Amniotic epithelial cell (primary cell): ENCODE results near the gene IGF2R.
"Not testable (repeated sequence)": the region's sequence is repeated elsewhere in the genome, so short reads cannot be mapped to it uniquely, and the experiment has no call there.

Experiments
- DNase-seq: peaks from one replicate; pipeline ENCODE4 v3.0.0-alpha.2; 2010; ENCODE audit warnings: low read depth

Gene IGF2R

GRCh38 chr6:159953091-159953601 lies 15.7 kb upstream of the IGF2R start:
- DNase-seq = peak; percentile 94

GRCh38 chr6:159955945-159956361 lies 12.9 kb upstream of the IGF2R start:
- DNase-seq = no peak

GRCh38 chr6:159957071-159957673 lies 11.7 kb upstream of the IGF2R start:
- DNase-seq = no peak

GRCh38 chr6:159959165-159959975 lies 9.5 kb upstream of the IGF2R start:
- no peak for DNase-seq

DNA sequence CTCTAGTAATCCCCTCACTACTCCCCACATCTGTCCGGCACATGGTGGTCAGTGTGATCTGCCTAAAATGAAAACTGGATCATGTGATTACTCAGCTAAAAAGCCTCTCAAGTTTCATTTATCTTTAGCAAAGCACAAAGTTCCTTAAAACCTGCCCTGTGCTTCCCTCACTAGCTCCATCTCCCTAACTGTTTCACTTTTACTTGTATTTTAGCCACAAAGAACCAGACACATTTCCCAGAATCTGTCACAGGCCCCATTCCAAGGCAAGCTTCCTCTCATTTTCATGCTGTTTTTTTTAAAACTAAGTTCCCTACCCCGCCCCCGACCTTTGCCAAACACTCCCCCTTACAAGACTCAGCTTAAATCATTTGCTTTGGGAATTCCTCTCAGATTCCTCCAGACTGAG lies 8.9 kb upstream of the IGF2R start:
- DNase-seq = no peak

GRCh38 chr6:159960485-159960884 lies 8.4 kb upstream of the IGF2R start:
- DNase-seq = no peak

- DNase-seq = no peak
Observed at GRCh38 chr6:159961528-159961927, 7.4 kb upstream of the IGF2R start.

DNA sequence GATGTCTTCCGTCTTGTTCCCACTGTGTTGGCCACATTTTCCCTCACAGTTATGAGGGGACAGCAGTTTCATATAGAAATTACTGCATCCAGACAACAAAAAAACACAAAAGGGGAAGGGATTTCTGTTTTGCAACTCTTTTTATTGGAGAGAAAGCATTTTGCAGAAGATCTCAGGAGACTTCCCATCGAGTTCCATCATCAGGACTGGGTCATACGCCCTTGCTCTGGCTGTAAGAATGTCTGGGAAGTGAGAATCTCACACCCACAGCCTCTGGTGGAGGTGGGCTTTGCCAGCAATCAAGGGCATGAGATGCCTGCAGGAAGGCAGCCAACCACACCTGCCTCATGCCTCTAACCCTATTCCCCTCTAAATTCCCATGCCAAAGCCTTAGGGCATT lies 5.8 kb upstream of the IGF2R start:
- DNase-seq = no peak

- DNase-seq = no peak
Observed at GRCh38 chr6:159964046-159964445, 4.8 kb upstream of the IGF2R start.

DNA sequence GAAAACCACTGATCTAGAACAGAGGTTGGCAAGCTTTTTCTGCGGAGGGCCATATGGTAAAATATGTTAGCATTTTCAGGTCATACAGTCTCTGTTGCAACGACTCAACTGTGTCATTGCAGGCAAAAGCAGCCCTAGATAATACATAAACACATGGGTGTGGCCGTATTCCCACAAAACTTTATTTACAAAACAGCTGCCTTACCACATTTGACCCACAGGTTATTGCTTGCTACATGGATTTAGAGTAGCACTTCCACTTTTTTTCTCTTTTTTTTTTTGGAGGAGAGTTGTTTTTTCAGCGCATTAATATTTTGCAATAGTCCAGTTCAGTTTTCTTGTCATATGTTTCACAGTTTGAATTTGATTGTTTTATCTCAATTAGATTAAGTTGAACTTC lies 2.5 kb upstream of the IGF2R start:
- DNase-seq = peak; percentile 14

DNA sequence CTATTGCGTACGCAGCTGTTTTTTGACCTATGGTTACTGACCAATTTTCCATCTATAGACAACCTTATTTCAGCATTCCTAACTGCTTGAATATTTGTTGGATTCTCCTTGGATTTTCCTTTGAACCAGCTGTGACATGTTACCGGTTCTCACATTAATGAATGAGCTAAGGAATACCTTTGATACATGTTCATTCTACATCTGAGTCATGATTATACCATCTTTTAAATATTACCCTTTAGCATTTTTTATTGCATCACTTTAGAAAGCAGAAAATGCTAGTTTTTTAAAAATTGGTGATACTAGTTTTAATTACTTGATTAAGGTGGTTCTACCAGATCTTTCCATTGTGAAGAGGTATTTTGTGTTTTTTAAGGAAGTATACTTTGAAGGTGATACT lies 1.9 kb upstream of the IGF2R start:
- no peak for DNase-seq

DNA sequence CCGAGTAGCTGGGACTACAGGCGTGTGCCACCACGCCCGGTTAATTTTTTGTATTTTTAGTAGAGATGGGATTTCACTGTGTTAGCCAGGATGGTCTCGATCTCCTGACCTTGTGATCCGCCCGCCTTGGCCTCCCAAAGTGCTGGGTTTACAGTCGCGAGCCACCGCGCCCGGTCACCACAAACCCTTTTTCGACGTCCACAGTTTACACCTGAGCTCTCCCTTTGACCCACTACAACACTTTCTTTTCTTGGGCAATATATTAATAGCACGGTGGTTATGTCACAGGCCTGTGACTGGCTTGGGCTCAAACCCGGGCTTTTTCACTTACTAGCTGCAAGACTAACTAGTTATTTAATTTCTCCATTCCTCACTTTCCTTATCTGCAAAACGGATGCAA lies 1.3 kb upstream of the IGF2R start:
- DNase-seq = not testable (repeated sequence)

DNA sequence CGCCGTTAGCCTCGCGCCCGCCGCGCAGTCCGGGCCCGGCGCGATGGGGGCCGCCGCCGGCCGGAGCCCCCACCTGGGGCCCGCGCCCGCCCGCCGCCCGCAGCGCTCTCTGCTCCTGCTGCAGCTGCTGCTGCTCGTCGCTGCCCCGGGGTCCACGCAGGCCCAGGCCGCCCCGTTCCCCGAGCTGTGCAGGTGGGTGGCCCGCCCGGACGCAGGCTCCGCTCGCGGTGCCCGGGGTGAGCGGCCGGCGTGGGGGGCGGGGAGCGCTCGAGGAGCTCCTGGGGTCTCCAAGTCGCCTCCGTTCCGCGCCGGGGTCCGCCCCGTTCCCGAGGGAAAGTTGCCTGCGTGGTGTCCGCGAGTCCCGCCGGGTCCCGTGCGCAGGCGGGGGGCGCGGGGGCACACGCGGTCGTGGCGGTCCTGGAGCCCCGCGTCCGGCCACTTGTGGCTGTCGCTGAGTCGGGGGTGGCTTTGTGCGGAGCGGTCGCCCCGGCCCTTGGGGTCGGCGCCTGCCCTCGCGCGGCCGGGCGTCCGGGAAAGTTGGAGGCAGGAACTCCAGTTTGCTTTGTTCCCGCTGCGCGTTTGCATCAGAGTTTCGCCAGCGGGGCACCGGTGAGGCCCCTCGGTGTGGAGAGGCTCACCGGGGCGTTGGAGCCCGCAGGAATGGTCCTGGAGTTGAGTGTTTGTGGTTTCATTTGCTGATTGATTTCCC lies 476 bp downstream of the IGF2R start:
- peak; percentile 11 for DNase-seq

GRCh38 chr6:159969921-159970320 lies 1.0 kb downstream of the IGF2R start:
- peak; percentile 75 for DNase-seq

GRCh38 chr6:159970659-159971063 lies 1.8 kb downstream of the IGF2R start:
- DNase-seq = no peak

- DNase-seq = no peak
Observed at GRCh38 chr6:159971341-159972178, 2.7 kb downstream of the IGF2R start.

DNA sequence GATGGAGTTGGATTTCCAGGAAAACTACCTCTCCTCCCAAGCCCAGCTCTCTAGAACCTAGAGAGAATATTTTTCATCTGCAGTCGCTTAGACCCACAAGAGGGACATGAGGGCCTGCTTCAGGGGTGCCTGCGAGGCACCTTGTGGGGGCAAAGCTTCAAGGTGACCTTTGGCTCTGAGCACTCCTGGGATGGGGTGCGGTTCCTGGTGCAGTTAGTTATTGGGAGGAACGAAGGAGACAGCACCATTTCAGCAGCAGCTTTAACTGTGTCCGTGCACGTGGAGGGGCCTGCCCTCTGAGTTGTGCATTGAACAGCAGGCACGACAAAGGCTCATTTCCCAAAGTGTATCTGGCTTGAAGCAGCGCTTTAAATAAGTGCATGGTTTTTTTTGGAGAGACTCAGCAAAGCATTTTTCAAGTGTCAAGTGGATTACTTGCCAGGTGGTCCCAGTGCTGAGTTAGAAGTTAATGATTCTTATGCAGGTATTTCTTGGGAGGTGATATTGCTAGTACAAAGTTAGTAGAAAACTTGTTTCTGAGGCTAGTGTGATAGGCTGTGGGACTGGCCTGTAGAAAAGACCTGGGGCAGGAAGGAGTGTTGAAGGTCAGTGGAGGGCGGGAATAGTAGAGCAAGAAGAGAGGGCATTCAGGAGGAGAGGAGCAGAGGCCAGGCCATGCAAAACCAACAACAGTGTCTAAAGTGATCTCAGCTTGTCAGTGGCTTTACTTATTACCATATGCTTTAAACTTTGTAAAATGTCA lies 3.8 kb downstream of the IGF2R start:
- DNase-seq = no peak

DNA sequence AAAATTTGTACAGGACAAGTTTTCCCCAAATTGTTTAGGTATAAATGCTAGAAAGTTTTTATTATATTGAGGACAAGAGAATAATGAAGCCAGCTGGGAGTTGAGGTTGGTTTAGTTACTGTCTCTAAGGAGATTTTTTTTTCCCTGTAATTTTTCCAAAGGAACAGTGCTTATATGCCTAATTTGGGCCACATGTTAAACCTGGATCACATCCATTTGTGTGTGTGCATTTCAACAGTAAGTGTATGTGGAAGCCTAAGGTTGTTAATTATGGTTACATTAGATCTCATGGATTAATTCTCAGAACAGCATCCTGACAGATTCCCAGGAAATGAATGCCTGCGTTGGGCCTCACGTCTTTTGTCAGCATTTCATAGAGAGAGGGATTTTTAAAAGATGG lies 4.5 kb downstream of the IGF2R start:
- DNase-seq = no peak

- DNase-seq = peak; percentile 88
Observed at GRCh38 chr6:159973951-159974350, 5.1 kb downstream of the IGF2R start.

DNA sequence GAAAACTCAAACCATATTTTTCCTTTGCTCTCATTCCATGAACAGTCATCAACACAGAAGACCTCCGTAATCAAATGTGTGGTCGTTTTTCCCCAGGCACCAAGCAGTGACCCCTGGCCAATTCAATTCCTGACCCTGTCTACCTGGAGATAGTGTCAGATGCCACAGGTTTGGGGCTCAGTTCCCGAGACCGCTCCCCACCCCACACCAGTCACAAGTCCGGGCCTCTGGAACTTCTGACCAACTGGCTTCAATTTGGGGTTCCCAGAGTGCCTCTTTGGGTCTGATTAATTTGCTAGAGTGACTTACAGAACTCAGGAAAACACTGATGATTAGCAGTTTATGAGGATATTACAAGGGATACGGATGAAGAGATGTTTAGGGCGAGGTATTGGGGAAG lies 6.0 kb downstream of the IGF2R start:
- no peak for DNase-seq

- DNase-seq = no peak
Observed at GRCh38 chr6:159976686-159977254, 7.9 kb downstream of the IGF2R start.
